ENCODE measurements around the gene SLC44A5.

- TF ChIP-seq CTCF (IDR thresholded peaks at IDR 0.05 in 4 of 5, conservative IDR thresholded peaks at IDR 0.05 in 1 of 5) (no peak), POLR2A (IDR thresholded peaks at IDR 0.05) (no peak)
These were observed 244.3 kb downstream of the SLC44A5 start for GRCh38 chr1:75366595-75366994.
